OCI-LY3 (cell line): ENCODE measurements around the gene PCGF6.

Experiments used
- H2AFZ ChIP-seq: fragments of 200-600, 300-600 bp; shearing (Covaris generic); 2 replicates; pipeline ENCODE4 v1.6.0; 2014; ENCODE audit warnings: antibody characterized with exemption, low read depth, low read length
- H3K27ac ChIP-seq: fragments of 200-600, 300-600 bp; sonication (generic); 2 replicates; pipeline ENCODE4 v1.5.1; 2014; ENCODE audit warnings: mild to moderate bottlenecking, low read length, moderate library complexity, mixed read lengths
- H3K27me3 ChIP-seq: fragments of 200-600, 300-600 bp; sonication (generic); 2 replicates; pipeline ENCODE4 v1.6.1; 2014; ENCODE audit warnings: low read depth, low read length, mixed read lengths
- H3K36me3 ChIP-seq: fragments of 200-600, 300-600 bp; sonication (generic); replicated peaks from 2 replicates; pipeline ENCODE3; 2014; ENCODE audit warnings: low read depth, low read length, mixed read lengths
- H3K4me1 ChIP-seq: fragments of 300-600, 200-600 bp; sonication (generic); 2 replicates; pipeline ENCODE4 v1.6.1; 2014; ENCODE audit warnings: low read length, mixed read lengths
- H3K4me2 ChIP-seq: fragments of 200-600, 300-600 bp; sonication (generic); 2 replicates; pipeline ENCODE4 v1.6.1; 2014; ENCODE audit warnings: low read length, mixed read lengths
- H3K4me3 ChIP-seq: fragments of 300-600, 200-600 bp; sonication (generic); 2 replicates; pipeline ENCODE4 v1.5.1; 2014; ENCODE audit warnings: antibody characterized with exemption, mild to moderate bottlenecking, low read length, moderate library complexity
- H3K79me2 ChIP-seq: fragments of 300-600, 200-600 bp; shearing (Covaris generic); 2 replicates; pipeline ENCODE4 v1.6.1; 2014; ENCODE audit warnings: mild to moderate bottlenecking, low read length, mixed read lengths
- H3K9ac ChIP-seq: fragments of 300-600, 200-600 bp; shearing (Covaris generic); 2 replicates; pipeline ENCODE4 v1.6.0; 2014; ENCODE audit warnings: mild to moderate bottlenecking, low read length, moderate library complexity
- H3K9me3 ChIP-seq: fragments of 200-600, 300-600 bp; shearing (Covaris generic); 2 replicates; pipeline ENCODE4 v1.6.1; 2014; ENCODE audit warnings: low read length, mixed read lengths; ENCODE audit not compliant: insufficient read depth
- H4K20me1 ChIP-seq: fragments of 200-600, 300-600 bp; sonication (generic); 2 replicates; pipeline ENCODE4 v1.6.1; 2016; ENCODE audit warnings: low read length, mixed read lengths; ENCODE audit not compliant: insufficient read depth
- EZH2phosphoT487 ChIP-seq: fragments of 200-600 bp; shearing (Covaris generic); IDR thresholded peaks from 2 replicates; pipeline ENCODE4 v1.6.1; 2018; ENCODE audit warnings: antibody characterized with exemption, mixed run types, low read depth
- TF ChIP-seq, protein P1 (sequence below): fragments of 200-600, 300-600 bp; sonication (generic); IDR thresholded peaks from 2 replicates; pipeline ENCODE4 v1.5.1; 2014; ENCODE audit warnings: antibody characterized with exemption, low read length, low read depth

PCGF6 gene

DNA sequence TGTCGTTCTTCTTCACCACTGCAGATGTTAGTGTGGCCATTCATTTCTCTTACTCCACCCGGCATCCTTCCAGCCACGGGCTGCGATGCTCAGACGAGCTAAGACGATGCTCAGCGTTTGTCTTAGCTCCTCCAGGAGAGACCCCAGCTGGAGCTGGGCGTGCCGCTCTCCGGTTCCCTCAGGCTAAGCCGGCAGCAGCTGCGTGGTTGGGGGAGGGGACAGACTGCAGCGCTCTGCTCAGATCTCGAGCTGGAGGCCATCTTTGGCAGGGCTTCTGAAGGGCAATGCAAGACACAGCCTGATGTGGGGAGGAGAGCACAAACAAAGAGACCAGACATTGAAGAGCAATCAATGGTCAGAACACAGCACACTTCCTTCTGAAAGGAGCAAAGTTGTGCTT is 69.2 kb downstream of the PCGF6 start:
- H3K4me3 ChIP-seq: peak overlapping the region; percentile 60
- H3K4me1 ChIP-seq: no peaks in the 10 kb centered on the region
- no peaks in the 10 kb centered on the region for H3K36me3 ChIP-seq
- H3K27ac ChIP-seq: no peak overlapping the region
- no peaks in the 10 kb centered on the region for H3K9me3 ChIP-seq
- H3K4me2 ChIP-seq: peak overlapping the region; percentile 46
- H4K20me1 ChIP-seq: no peaks in the 10 kb centered on the region
- H3K9ac ChIP-seq: no peak overlapping the region
- H3K27me3 ChIP-seq: no peaks in the 10 kb centered on the region; the same call in 1 of the 2 replicates
- no peaks in the 10 kb centered on the region for H3K79me2 ChIP-seq
- TF ChIP-seq, protein P1, sequence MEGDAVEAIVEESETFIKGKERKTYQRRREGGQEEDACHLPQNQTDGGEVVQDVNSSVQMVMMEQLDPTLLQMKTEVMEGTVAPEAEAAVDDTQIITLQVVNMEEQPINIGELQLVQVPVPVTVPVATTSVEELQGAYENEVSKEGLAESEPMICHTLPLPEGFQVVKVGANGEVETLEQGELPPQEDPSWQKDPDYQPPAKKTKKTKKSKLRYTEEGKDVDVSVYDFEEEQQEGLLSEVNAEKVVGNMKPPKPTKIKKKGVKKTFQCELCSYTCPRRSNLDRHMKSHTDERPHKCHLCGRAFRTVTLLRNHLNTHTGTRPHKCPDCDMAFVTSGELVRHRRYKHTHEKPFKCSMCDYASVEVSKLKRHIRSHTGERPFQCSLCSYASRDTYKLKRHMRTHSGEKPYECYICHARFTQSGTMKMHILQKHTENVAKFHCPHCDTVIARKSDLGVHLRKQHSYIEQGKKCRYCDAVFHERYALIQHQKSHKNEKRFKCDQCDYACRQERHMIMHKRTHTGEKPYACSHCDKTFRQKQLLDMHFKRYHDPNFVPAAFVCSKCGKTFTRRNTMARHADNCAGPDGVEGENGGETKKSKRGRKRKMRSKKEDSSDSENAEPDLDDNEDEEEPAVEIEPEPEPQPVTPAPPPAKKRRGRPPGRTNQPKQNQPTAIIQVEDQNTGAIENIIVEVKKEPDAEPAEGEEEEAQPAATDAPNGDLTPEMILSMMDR: no peak
- no peak for TF ChIP-seq EZH2phosphoT487
- H2AFZ ChIP-seq: peak overlapping the region; percentile 74

DNA sequence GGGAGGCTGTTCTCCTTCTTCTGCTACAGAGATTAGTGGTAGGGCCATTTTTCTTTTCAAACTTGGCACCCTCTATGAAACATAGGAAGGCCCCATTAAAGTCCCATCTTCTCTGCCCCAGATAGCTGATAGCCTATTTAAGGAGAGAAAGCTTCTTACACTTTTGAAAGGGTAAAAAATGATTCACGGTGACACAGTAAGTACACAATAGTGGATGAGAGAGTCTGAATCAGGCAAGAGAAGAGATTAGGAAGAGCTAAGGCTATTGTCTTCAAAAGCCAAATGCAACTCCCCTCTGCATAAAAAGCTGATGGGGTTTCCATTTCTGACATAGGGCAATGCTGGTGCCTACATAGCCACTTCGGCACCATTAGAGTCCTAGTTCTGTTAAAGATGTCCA is 70.4 kb downstream of the PCGF6 start:
- H3K79me2 ChIP-seq: no peaks in the 10 kb centered on the region
- H3K4me1 ChIP-seq: no peaks in the 10 kb centered on the region
- H2AFZ ChIP-seq: no peak overlapping the region
- H3K4me2 ChIP-seq: no peak overlapping the region
- no peaks in the 10 kb centered on the region for H3K36me3 ChIP-seq
- H3K27ac ChIP-seq: no peak overlapping the region
- TF ChIP-seq, protein P1: no peak
- no peak for TF ChIP-seq EZH2phosphoT487
- H4K20me1 ChIP-seq: no peaks in the 10 kb centered on the region
- no peak overlapping the region for H3K9ac ChIP-seq
- H3K4me3 ChIP-seq: no peak overlapping the region
- H3K27me3 ChIP-seq: no peaks in the 10 kb centered on the region; the same call in 1 of the 2 replicates
- no peaks in the 10 kb centered on the region for H3K9me3 ChIP-seq

GRCh38 chr10:103280031-103280430 is 70.9 kb downstream of the PCGF6 start:
- no peak overlapping the region for H3K9ac ChIP-seq
- H3K27me3 ChIP-seq: no peaks in the 10 kb centered on the region; the same call in 1 of the 2 replicates
- H3K9me3 ChIP-seq: no peaks in the 10 kb centered on the region
- no peaks in the 10 kb centered on the region for H3K4me1 ChIP-seq
- no peak overlapping the region for H2AFZ ChIP-seq
- no peak overlapping the region for H3K27ac ChIP-seq
- H3K79me2 ChIP-seq: no peaks in the 10 kb centered on the region
- H3K4me2 ChIP-seq: no peak overlapping the region
- H3K36me3 ChIP-seq: no peaks in the 10 kb centered on the region
- no peak overlapping the region for H3K4me3 ChIP-seq
- TF ChIP-seq EZH2phosphoT487: no peak
- TF ChIP-seq, protein P1: no peak
- no peaks in the 10 kb centered on the region for H4K20me1 ChIP-seq

DNA sequence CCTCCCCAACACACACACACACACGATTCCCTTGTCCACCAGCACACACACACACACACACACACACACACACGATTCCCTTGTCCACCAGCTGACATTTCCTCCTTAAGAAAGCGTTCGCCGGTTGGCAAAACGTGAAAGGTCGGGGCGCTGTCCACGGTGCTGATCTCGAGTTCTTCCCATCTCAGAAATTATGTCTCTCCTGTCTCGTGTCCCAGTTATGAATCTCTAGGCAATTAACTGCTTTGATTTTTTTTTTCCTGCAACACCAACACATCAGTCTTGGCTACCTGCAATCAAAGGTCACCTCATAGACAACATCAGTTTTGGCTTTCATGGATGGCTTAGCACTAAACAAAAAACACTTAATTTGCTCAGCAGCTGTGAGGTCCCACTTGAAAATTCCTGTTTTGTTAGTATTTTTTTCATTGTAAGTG is 72.1 kb downstream of the PCGF6 start:
- TF ChIP-seq EZH2phosphoT487: no peak
- TF ChIP-seq, protein P1: no peak
- no peak overlapping the region for H3K4me2 ChIP-seq

More for the DNA sequence above, 72.1 kb downstream of the PCGF6 start:
- Histone ChIP-seq H4K20me1 (no peaks in the 10 kb centered on the region), H3K4me3 (no peak overlapping the region), H3K27me3 (no peaks in the 10 kb centered on the region; the same call in 1 of the 2 replicates), H3K79me2 (no peaks in the 10 kb centered on the region), H2AFZ (no peak overlapping the region), H3K27ac (no peak overlapping the region), H3K36me3 (no peaks in the 10 kb centered on the region), H3K9me3 (no peaks in the 10 kb centered on the region), H3K4me1 (no peaks in the 10 kb centered on the region), H3K9ac (no peak overlapping the region)
